Stimulated activated CD4-positive, alpha-beta T cell treated with anti-CD3 and anti-CD28 coated beads, Interleukin-15, amount 100 ng/mL, for 1 hour (primary cell): ENCODE measurements around the gene IRAK1.

ENCODE experiments used
- DNase-seq, 2 donors: peaks; one replicate each; pipeline ENCODE4 v3.0.0-alpha.2; 2020; ENCODE audit warnings: low read depth in 1 of 2, low spot score in 1 of 2

Gene IRAK1

GRCh38 chrX:153971450-153972367 lies 48.0 kb downstream of the IRAK1 start, which contains the start of gene HCFC1:
Gene HCFC1, minus strand, starts transcription at chrX:153971818. Its CDS starts 978 bp downstream, at chrX:153970840.
- peak; percentile 77 to 78 for DNase-seq

GRCh38 chrX:153971124-153971449 lies 48.6 kb downstream of the IRAK1 start:
- DNase-seq = peak; percentile 68 to 75

- DNase-seq = no peak
Measured at GRCh38 chrX:153970357-153971123, 49.2 kb downstream of the IRAK1 start.

- DNase-seq = no peak
Measured at GRCh38 chrX:153969904-153970356, 49.8 kb downstream of the IRAK1 start.

- no peak for DNase-seq
Measured at GRCh38 chrX:153969125-153969903, 50.4 kb downstream of the IRAK1 start.

GRCh38 chrX:153968754-153969124 lies 51.0 kb downstream of the IRAK1 start:
- DNase-seq = no peak

- no peak for DNase-seq
Measured at GRCh38 chrX:153968255-153968654, 51.4 kb downstream of the IRAK1 start.

GRCh38 chrX:153967536-153968224 lies 52.0 kb downstream of the IRAK1 start:
- no peak for DNase-seq

GRCh38 chrX:153966841-153967535 lies 52.7 kb downstream of the IRAK1 start:
- peak in 1 of 2 donors; percentile 39 for DNase-seq

GRCh38 chrX:153966283-153966688 lies 53.4 kb downstream of the IRAK1 start:
- DNase-seq = no peak

- DNase-seq = no peak
Measured at GRCh38 chrX:153965406-153965805, 54.3 kb downstream of the IRAK1 start.

GRCh38 chrX:153964105-153964504 lies 55.6 kb downstream of the IRAK1 start:
- DNase-seq = no peak

- DNase-seq = no peak
Measured at GRCh38 chrX:153963546-153963945, 56.2 kb downstream of the IRAK1 start.

GRCh38 chrX:153961292-153961691 lies 58.4 kb downstream of the IRAK1 start:
- no peak for DNase-seq

GRCh38 chrX:153960786-153961185 lies 58.9 kb downstream of the IRAK1 start:
- DNase-seq = no peak
